ENCODE measurements around the gene KCNQ5. TPM values are rescaled to one million over a fixed set of nuclear protein-coding genes. Genes with fewer than 3 reads are reported as not detected.
A peak's percentile ranks its signal among the peaks of the same experiment; 100 is the strongest.
"Not testable (repeated sequence)": the region's sequence is repeated elsewhere in the genome, so short reads cannot be mapped to it uniquely, and the experiment has no call there.

The KCNQ5 gene
- total RNA-seq (1 to 10 TPM in 3 of 9 donors, under 1 TPM in 6; 0.10 to 3.6 (median 0.44) TPM), polyA plus RNA-seq (1 to 10 TPM in 2 of 3 donors, under 1 TPM in 1; 0.34 to 1.1 (median 1.0) TPM)
- long read RNA-seq, donor 1, result 0 reads
- long read RNA-seq, donor 2, result 0 reads
- long read RNA-seq, donor 3, result 0 reads
- long read RNA-seq, donor 4, partial matches to known transcripts, result 0 of 1 reads
- long read RNA-seq, donor 4, other reads (novel, unspliced or antisense), result 1 of 1 reads
- long read RNA-seq, donor 5, result 0 reads
- long read RNA-seq, donor 6, result 0 reads
- long read RNA-seq, donor 7, result 0 reads
- long read RNA-seq, donor 8, result 0 reads
- long read RNA-seq, donor 9, result 0 reads
- long read RNA-seq, donor 10, result 0 reads

DNA sequence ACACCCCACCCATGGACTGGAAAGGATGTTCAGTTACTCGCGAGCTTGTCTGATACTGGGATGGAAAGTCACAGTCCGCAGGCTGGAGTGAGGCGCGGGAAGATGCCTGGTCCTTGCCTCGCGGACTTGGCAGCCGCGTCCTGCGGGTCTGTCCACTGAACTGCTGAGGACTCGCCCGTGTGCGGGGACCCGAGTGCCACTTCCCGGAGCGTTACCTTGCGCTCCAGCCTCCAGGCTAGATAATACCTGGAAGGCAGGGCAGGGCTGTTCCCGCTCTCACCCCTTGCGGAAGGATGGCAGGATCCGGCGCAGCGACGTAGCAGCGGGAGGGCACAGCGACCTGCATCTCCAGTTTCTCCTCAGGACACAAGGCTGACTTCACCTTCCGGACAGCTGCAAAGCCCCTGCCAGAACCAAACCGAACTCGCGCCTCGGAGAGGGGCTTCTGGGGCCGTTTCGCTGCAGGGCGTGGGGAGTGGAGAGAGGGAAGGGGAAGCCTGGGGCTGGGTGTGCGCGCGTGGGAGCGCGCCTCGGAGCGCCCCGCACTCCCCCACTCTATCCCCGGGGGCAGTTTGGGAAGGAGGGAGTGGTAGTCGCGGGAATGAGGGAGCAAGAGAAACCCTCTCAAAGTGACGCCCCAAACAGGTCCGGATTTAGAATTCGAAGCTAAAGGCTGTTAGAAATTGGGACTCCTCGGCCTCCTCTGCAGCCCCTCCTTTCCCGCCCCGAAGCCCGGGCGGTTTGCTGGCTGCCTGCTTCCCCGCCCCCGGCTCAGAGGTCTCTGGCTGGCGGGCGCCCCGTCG is at the start of gene KCNQ5:
Gene KCNQ5 (plus strand): TSS at position 774 of the 803 bp plus-strand sequence.
- Histone ChIP-seq H3K27me3 (peaks cover 37% of the 10 kb centered on the region), H3K27ac (no peak within 1 kb of the TSS), H3K9me3 (replicated peaks in 1 of 3) (no peaks in the 10 kb centered on the region), H3K36me3 (replicated peaks in 1 of 2) (no peaks in the 10 kb centered on the region), H3K4me1 (replicated peaks in 1 of 2) (peaks cover 5 to 14% of the 10 kb centered on the region in 2 donors), H3K4me3 (peak within 1 kb of the TSS in 2 of 4 donors; percentile 6 to 46)
- WGBS, 4 donors, result 0 to 1% (median 1%) methylated on average over 18 to 58 of the region's 58 CpGs
- intact Hi-C loops (cut with DNase I), result no loop called here
- no peak for TF ChIP-seq POLR2A (IDR thresholded peaks at IDR 0.05)
- TF ChIP-seq, protein P1, sequence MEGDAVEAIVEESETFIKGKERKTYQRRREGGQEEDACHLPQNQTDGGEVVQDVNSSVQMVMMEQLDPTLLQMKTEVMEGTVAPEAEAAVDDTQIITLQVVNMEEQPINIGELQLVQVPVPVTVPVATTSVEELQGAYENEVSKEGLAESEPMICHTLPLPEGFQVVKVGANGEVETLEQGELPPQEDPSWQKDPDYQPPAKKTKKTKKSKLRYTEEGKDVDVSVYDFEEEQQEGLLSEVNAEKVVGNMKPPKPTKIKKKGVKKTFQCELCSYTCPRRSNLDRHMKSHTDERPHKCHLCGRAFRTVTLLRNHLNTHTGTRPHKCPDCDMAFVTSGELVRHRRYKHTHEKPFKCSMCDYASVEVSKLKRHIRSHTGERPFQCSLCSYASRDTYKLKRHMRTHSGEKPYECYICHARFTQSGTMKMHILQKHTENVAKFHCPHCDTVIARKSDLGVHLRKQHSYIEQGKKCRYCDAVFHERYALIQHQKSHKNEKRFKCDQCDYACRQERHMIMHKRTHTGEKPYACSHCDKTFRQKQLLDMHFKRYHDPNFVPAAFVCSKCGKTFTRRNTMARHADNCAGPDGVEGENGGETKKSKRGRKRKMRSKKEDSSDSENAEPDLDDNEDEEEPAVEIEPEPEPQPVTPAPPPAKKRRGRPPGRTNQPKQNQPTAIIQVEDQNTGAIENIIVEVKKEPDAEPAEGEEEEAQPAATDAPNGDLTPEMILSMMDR (IDR thresholded peaks at IDR 0.05), result no peak
- no peak for DNase-seq

DNA sequence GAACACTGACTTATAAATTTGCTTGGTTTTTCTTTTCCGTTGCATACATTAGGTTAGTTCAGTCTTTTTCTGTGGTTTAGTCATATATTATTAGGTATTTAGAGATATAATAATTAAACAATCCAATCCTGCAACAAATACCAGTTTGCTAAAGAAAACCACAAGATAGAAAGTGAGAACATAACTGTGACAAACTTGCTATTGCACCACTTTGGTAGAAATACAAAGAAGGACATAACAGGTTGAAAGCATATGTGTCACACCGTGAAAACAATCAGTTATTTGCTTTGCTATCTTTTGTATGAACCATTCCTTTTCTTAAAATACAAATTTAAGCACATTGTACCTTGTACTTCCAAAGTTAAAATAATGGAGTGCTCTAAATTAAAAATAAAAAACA is 42.0 kb upstream of the KCNQ5 start:
- no peak for DNase-seq
- no peak for TF ChIP-seq POLR2A (IDR thresholded peaks at IDR 0.05)
- TF ChIP-seq, protein P1 (IDR thresholded peaks at IDR 0.05), result no peak
- no peak overlapping the region for H3K4me3 ChIP-seq
- H3K27ac ChIP-seq, result no peak overlapping the region
- 64 to 76% (median 67%) methylated on average over 2 of the region's 2 CpGs for WGBS, 4 donors
- H3K36me3 ChIP-seq (replicated peaks in 1 of 2), result no peaks in the 10 kb centered on the region
- no peaks in the 10 kb centered on the region for H3K9me3 ChIP-seq (replicated peaks in 1 of 3)
- intact Hi-C loops (cut with DNase I), result no loop called here
- H3K27me3 ChIP-seq, result no peaks in the 10 kb centered on the region
- H3K4me1 ChIP-seq (replicated peaks in 1 of 2), result no peaks in the 10 kb centered on the region

DNA sequence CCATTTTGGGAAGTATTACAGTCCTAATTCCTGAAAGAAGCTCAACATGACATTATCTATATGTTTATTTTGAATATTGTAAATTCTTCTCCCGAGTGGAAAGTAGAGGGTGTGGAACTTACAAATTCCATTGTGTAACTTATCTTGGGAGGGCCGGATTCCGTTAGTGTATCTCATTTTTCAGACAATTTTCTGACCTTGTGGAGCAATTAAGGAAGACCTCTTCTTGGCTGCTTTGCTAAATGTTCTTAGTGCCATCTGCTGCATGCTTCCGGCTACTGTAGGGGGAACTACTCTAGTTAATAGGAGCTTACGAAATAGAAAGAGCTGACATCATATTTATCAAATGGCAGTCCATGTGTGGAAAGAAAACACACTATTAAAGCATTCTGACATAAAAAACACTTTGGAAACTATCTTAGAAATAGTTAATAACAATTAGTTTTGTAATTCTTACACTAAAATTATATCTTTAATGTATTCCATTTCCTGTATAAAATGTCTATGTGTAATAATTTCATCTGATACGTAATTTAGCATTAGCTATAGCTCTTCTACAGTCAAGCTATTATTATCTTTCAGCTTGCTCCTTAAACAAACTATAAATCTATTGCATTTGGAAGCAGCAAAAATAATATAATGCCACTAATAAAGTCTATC is 41.5 kb upstream of the KCNQ5 start:
- H3K4me3 ChIP-seq, result no peak overlapping the region
- 11 to 15% (median 14%) methylated on average over 6 of the region's 6 CpGs for WGBS, 4 donors
- H3K9me3 ChIP-seq (replicated peaks in 1 of 3), result no peaks in the 10 kb centered on the region
- no peaks in the 10 kb centered on the region for H3K4me1 ChIP-seq (replicated peaks in 1 of 2)
- DNase-seq, result no peak
- intact Hi-C loops (cut with DNase I), result no loop called here
- no peak overlapping the region for H3K27ac ChIP-seq
- no peak for TF ChIP-seq POLR2A (IDR thresholded peaks at IDR 0.05)
- TF ChIP-seq, protein P1 (IDR thresholded peaks at IDR 0.05), result peak in 3 of 6 experiments; percentile 11 to 32 (median 17)
- H3K36me3 ChIP-seq (replicated peaks in 1 of 2), result no peaks in the 10 kb centered on the region
- no peaks in the 10 kb centered on the region for H3K27me3 ChIP-seq

DNA sequence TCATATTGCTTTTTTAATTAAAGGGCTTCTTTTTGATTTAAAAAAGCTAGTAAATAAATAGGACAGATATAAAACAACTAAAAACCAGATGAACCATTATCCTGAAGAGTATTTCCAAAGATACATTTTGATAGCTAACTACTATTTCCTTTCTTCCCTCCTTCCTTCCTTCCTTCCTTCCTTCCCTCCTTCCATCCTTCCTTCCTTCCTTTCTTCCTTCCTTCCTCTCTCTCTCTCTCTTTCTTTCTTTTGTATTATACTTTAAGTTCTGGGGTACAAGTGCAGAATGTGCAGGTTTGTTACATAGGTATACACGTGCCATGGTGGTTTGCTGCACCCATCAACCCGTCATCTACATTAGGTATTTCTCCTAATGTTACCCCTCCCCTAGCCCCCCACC is 40.9 kb upstream of the KCNQ5 start:
- H3K36me3 ChIP-seq (replicated peaks in 1 of 2); H3K4me3 ChIP-seq; H3K27ac ChIP-seq; intact Hi-C loops (cut with DNase I); H3K27me3 ChIP-seq; H3K9me3 ChIP-seq (replicated peaks in 1 of 3); DNase-seq; H3K4me1 ChIP-seq (replicated peaks in 1 of 2): not testable (repeated sequence)
- 78 to 86% (median 80%) methylated on average over 2 of the region's 2 CpGs for WGBS, 4 donors
